Hindlimb muscle (tissue), 1 donor: Measurements from ENCODE around the gene AKNA. TPM values are rescaled to one million over a fixed set of nuclear protein-coding genes. Genes with fewer than 3 reads are reported as not detected.

ENCODE experiments used
- DNase-seq: peaks from one replicate; pipeline ENCODE4 v3.0.0-alpha.2; 2013
- polyA plus RNA-seq: library from polyadenylated mRNA; unstranded; fragments of 120-200 nt; gene quantifications from one replicate; pipeline ENCODE4 v1.2.1, GENCODE V29; 2013; ENCODE audit not compliant: insufficient read length

AKNA gene
- polyA plus RNA-seq, 1 donor, result 10.5 TPM

- no peak for DNase-seq
Observed at GRCh38 chr9:114300846-114301797, 86.7 kb downstream of the AKNA start.

- DNase-seq, result no peak
Observed at GRCh38 chr9:114300153-114300845, 87.5 kb downstream of the AKNA start.

- no peak for DNase-seq
Observed at GRCh38 chr9:114299286-114300152, 88.3 kb downstream of the AKNA start.

- no peak for DNase-seq
Observed at GRCh38 chr9:114296338-114296737, 91.4 kb downstream of the AKNA start.

GRCh38 chr9:114294664-114295063, 93.1 kb downstream of the AKNA start:
- no peak for DNase-seq

GRCh38 chr9:114291886-114292590, 95.7 kb downstream of the AKNA start:
- no peak for DNase-seq

- peak; percentile 78 for DNase-seq
Observed at GRCh38 chr9:114291064-114291474, 96.7 kb downstream of the AKNA start.

- DNase-seq, result no peak
Observed at GRCh38 chr9:114290561-114290986, 97.2 kb downstream of the AKNA start.

- no peak for DNase-seq
Observed at GRCh38 chr9:114289571-114290481, 98.0 kb downstream of the AKNA start.

GRCh38 chr9:114289106-114289505, 98.7 kb downstream of the AKNA start:
- DNase-seq, result no peak

- no peak for DNase-seq
Observed at GRCh38 chr9:114288193-114289091, 99.3 kb downstream of the AKNA start.

- DNase-seq, result no peak
Observed at GRCh38 chr9:114287763-114288192, 100.0 kb downstream of the AKNA start.

GRCh38 chr9:114287001-114287762, 100.6 kb downstream of the AKNA start:
- DNase-seq, result no peak

- no peak for DNase-seq
Observed at GRCh38 chr9:114286146-114286679, 101.6 kb downstream of the AKNA start.

GRCh38 chr9:114285166-114285867, 102.5 kb downstream of the AKNA start:
- DNase-seq, result peak; percentile 79

- DNase-seq, result no peak
Observed at GRCh38 chr9:114284316-114285060, 103.3 kb downstream of the AKNA start.
